Measurements from ENCODE around the gene HASPIN. TPM values are rescaled to one million over a fixed set of nuclear protein-coding genes. Genes with fewer than 3 reads are reported as not detected.

Gene HASPIN
- total RNA-seq, 1 experiment from 2014 or later = 30.1 TPM

GRCh38 chr17:3681565-3681964 lies 42.1 kb upstream of the HASPIN start:
- no peaks in the 10 kb centered on the region for H3K36me3 ChIP-seq (ENCODE audit: insufficient read depth, low read length, poor library complexity, severe bottlenecking)
- DNase-seq (ENCODE audit: low spot score) = no peak
- peaks cover 7% of the 10 kb centered on the region for H3K27me3 ChIP-seq (replicated peaks; ENCODE audit: insufficient read depth, low read depth, low read length, poor library complexity)
- BruUV-seq (replicated peaks) = no TSS peak
- TF ChIP-seq CTCF (conservative IDR thresholded peaks at IDR 0.05; ENCODE audit: low read depth, low read length) = no peak
- no peak for TF ChIP-seq EZH2 (IDR thresholded peaks at IDR 0.05; ENCODE audit: borderline replicate concordance, low read depth, low read length, poor library complexity, severe bottlenecking)
- H3K4me1 ChIP-seq (ENCODE audit: insufficient read depth, low read length, poor library complexity, severe bottlenecking) = no peaks in the 10 kb centered on the region
- ChIA-PET CTCF (interaction anchor here (0.7 kb wide), 1 partner anchor 338 kb away, joined by 8 read pairs; no protein-coding TSS in a partner anchor), POLR2A (ENCODE audit: low non-redundant PET) (no interaction called here)
- H3K9me3 ChIP-seq (ENCODE audit: low read depth, low read length, poor library complexity, severe bottlenecking) = no peaks in the 10 kb centered on the region
- H3K4me3 ChIP-seq (ENCODE audit: low read depth, low read length, poor library complexity, severe bottlenecking) = no peak overlapping the region
- intact Hi-C loops (cut with micrococcal nuclease; ENCODE audit: unreplicated experiment) = no loop called here
- no peak overlapping the region for H3K27ac ChIP-seq (ENCODE audit: low read depth, low read length, poor library complexity, severe bottlenecking)

GRCh38 chr17:3682033-3682432 lies 41.7 kb upstream of the HASPIN start:
- ChIA-PET POLR2A (ENCODE audit: low non-redundant PET) (no interaction called here), CTCF (interaction anchor here (0.8 kb wide), 1 partner anchor 9 kb away, joined by 3 read pairs; no protein-coding TSS in a partner anchor)
- H3K36me3 ChIP-seq (ENCODE audit: insufficient read depth, low read length, poor library complexity, severe bottlenecking) = no peaks in the 10 kb centered on the region
- no TSS peak for BruUV-seq (replicated peaks)
- peaks cover 7% of the 10 kb centered on the region for H3K27me3 ChIP-seq (replicated peaks; ENCODE audit: insufficient read depth, low read depth, low read length, poor library complexity)
- no peak overlapping the region for H3K4me3 ChIP-seq (ENCODE audit: low read depth, low read length, poor library complexity, severe bottlenecking)
- H3K4me1 ChIP-seq (ENCODE audit: insufficient read depth, low read length, poor library complexity, severe bottlenecking) = no peaks in the 10 kb centered on the region
- intact Hi-C loops (cut with micrococcal nuclease; ENCODE audit: unreplicated experiment) = no loop called here
- no peak overlapping the region for H3K27ac ChIP-seq (ENCODE audit: low read depth, low read length, poor library complexity, severe bottlenecking)
- TF ChIP-seq EZH2 (IDR thresholded peaks at IDR 0.05; ENCODE audit: borderline replicate concordance, low read depth, low read length, poor library complexity, severe bottlenecking) = no peak
- no peak for DNase-seq (ENCODE audit: low spot score)
- H3K9me3 ChIP-seq (ENCODE audit: low read depth, low read length, poor library complexity, severe bottlenecking) = no peaks in the 10 kb centered on the region

GRCh38 chr17:3683054-3683511 lies 40.6 kb upstream of the HASPIN start:
- TF ChIP-seq EZH2 (IDR thresholded peaks at IDR 0.05; ENCODE audit: borderline replicate concordance, low read depth, low read length, poor library complexity, severe bottlenecking) (no peak), CTCF (conservative IDR thresholded peaks at IDR 0.05; ENCODE audit: low read depth, low read length) (peak; percentile 92)
- Histone ChIP-seq H3K4me1 (ENCODE audit: insufficient read depth, low read length, poor library complexity, severe bottlenecking) (no peaks in the 10 kb centered on the region), H3K36me3 (ENCODE audit: insufficient read depth, low read length, poor library complexity, severe bottlenecking) (no peaks in the 10 kb centered on the region), H3K27me3 (replicated peaks; ENCODE audit: insufficient read depth, low read depth, low read length, poor library complexity) (peaks cover 7% of the 10 kb centered on the region), H3K9me3 (ENCODE audit: low read depth, low read length, poor library complexity, severe bottlenecking) (no peaks in the 10 kb centered on the region), H3K4me3 (ENCODE audit: low read depth, low read length, poor library complexity, severe bottlenecking) (no peak overlapping the region), H3K27ac (ENCODE audit: low read depth, low read length, poor library complexity, severe bottlenecking) (no peak overlapping the region)
- intact Hi-C loops (cut with micrococcal nuclease; ENCODE audit: unreplicated experiment) = no loop called here
- CTCF ChIA-PET = interaction anchor here (0.5 to 0.8 kb wide), 3 partner anchors 10 to 1165 kb away, joined by 3 to 8 read pairs (median 4); no protein-coding TSS in a partner anchor
- no TSS peak for BruUV-seq (replicated peaks)
- POLR2A ChIA-PET (ENCODE audit: low non-redundant PET) = no interaction called here
- peak; percentile 66 for DNase-seq (ENCODE audit: low spot score)

- no peak overlapping the region for H3K4me3 ChIP-seq (ENCODE audit: low read depth, low read length, poor library complexity, severe bottlenecking)
- no peaks in the 10 kb centered on the region for H3K9me3 ChIP-seq (ENCODE audit: low read depth, low read length, poor library complexity, severe bottlenecking)
- no peaks in the 10 kb centered on the region for H3K4me1 ChIP-seq (ENCODE audit: insufficient read depth, low read length, poor library complexity, severe bottlenecking)
- intact Hi-C loops (cut with micrococcal nuclease; ENCODE audit: unreplicated experiment) = no loop called here
- TF ChIP-seq CTCF (conservative IDR thresholded peaks at IDR 0.05; ENCODE audit: low read depth, low read length) (no peak), EZH2 (IDR thresholded peaks at IDR 0.05; ENCODE audit: borderline replicate concordance, low read depth, low read length, poor library complexity, severe bottlenecking) (no peak)
- no peaks in the 10 kb centered on the region for H3K36me3 ChIP-seq (ENCODE audit: insufficient read depth, low read length, poor library complexity, severe bottlenecking)
- no peaks in the 10 kb centered on the region for H3K27me3 ChIP-seq (replicated peaks; ENCODE audit: insufficient read depth, low read depth, low read length, poor library complexity)
- no peak overlapping the region for H3K27ac ChIP-seq (ENCODE audit: low read depth, low read length, poor library complexity, severe bottlenecking)
- no TSS peak for BruUV-seq (replicated peaks)
- ChIA-PET CTCF (no interaction called here), POLR2A (ENCODE audit: low non-redundant PET) (no interaction called here)
- no peak for DNase-seq (ENCODE audit: low spot score)
These were observed 38.5 kb upstream of the HASPIN start for GRCh38 chr17:3685174-3685573.

Measured in A673 (cell line).